Caco-2 (cell line): Measurements from ENCODE around the gene EXOC2. TPM values are rescaled to one million over a fixed set of nuclear protein-coding genes. Genes with fewer than 3 reads are reported as not detected.

Experiments
- BruUV-seq: library from RNA; stranded (reverse); fragments of 400-500 nt; replicated peaks from 2 replicates; lab custom pipeline; 2021; lab: Mats Ljungman, UMichigan
- CTCF ChIA-PET: fragments of 300-600 bp; sonication (Branson Sonifier 250); formaldehyde crosslinking; loops from one replicate; lab custom pipeline; 2022; ENCODE audit warnings: antibody characterized with exemption; lab: Charles Lee
- POLR2A ChIA-PET: fragments of 300-600 bp; sonication (Branson Sonifier 250); formaldehyde crosslinking; loops from one replicate; lab custom pipeline; 2022; ENCODE audit warnings: antibody characterized with exemption; lab: Charles Lee
- DNase-seq, 2 experiments: peaks; one replicate each; pipeline versions ENCODE4 v3.0.0 to v3.0.0-alpha.2; 2020 to 2022
- H3K27me3 ChIP-seq: replicated peaks from 2 replicates; pipeline ENCODE4 v1.6.0; 2011; ENCODE audit warnings: low read length; ENCODE audit not compliant: control insufficient read depth, insufficient read depth
- H3K36me3 ChIP-seq: 2 replicates; pipeline ENCODE4 v1.5.1; 2011; ENCODE audit warnings: low read length; ENCODE audit not compliant: control insufficient read depth, insufficient read depth
- H3K4me1 ChIP-seq: fragments of 250-450 bp; sonication (Bioruptor Pico); 2 replicates; pipeline ENCODE4 v1.5.1; 2020; ENCODE audit warnings: mild to moderate bottlenecking
- H3K4me3 ChIP-seq: 2 replicates; pipeline ENCODE4 v1.5.1; 2011; ENCODE audit warnings: low read depth, mild to moderate bottlenecking, control low read depth, low read length
- H3K9me3 ChIP-seq: fragments of 250-450 bp; sonication (Bioruptor Pico); 2 replicates; pipeline ENCODE4 v1.5.1; 2020; ENCODE audit warnings: mild to moderate bottlenecking, moderate library complexity
- H3K27ac Mint-ChIP-seq: one replicate; pipeline ENCODE4 v1.8.0; 2022; ENCODE audit warnings: mixed read lengths; ENCODE audit not compliant: unreplicated experiment
- H3K27me3 Mint-ChIP-seq: one replicate; pipeline ENCODE4 v1.8.0; 2022; ENCODE audit warnings: mixed read lengths; ENCODE audit not compliant: insufficient read depth, unreplicated experiment
- H3K36me3 Mint-ChIP-seq: one replicate; pipeline ENCODE4 v1.8.0; 2022; ENCODE audit warnings: mild to moderate bottlenecking, mixed read lengths; ENCODE audit not compliant: insufficient read depth, unreplicated experiment
- H3K4me1 Mint-ChIP-seq: one replicate; pipeline ENCODE4 v1.8.0; 2022; ENCODE audit warnings: low read depth, mixed read lengths; ENCODE audit not compliant: unreplicated experiment
- H3K4me3 Mint-ChIP-seq: one replicate; pipeline ENCODE4 v1.8.0; 2022; ENCODE audit warnings: mild to moderate bottlenecking, moderate library complexity, mixed read lengths; ENCODE audit not compliant: unreplicated experiment
- H3K9me3 Mint-ChIP-seq: one replicate; pipeline ENCODE4 v1.8.0; 2022; ENCODE audit warnings: mixed read lengths; ENCODE audit not compliant: unreplicated experiment
- CTCF ChIP-seq, 2 experiments: fragments of 200-600 bp in 1 of 2; IDR thresholded peaks; 1 replicate in 1 of 2; 2 replicates in 1 of 2; pipeline versions ENCODE4 v1.5.1 to v1.8.0; 2011 to 2022; ENCODE audit warnings: antibody characterized with exemption in 1 of 2, control low read depth in 1 of 2, inconsistent platforms in 1 of 2, low read depth in 1 of 2, low read length in 1 of 2, mild to moderate bottlenecking in 1 of 2, moderate library complexity in 1 of 2; ENCODE audit not compliant: insufficient read depth in 1 of 2, severe bottlenecking in 1 of 2, unreplicated experiment in 1 of 2
- intact Hi-C: fragments of 100-400 bp; cut with micrococcal nuclease; formaldehyde crosslinking; loops from one replicate; pipeline ENCODE4 v1.10.0; 2022; ENCODE audit not compliant: unreplicated experiment
- total RNA-seq: library from RNA; stranded (reverse); gene quantifications from 2 replicates; pipeline ENCODE4 v1.2.3, GENCODE V29; 2022

Gene EXOC2
- total RNA-seq, 1 experiment from 2014 or later = 21.4 TPM

- Mint-ChIP-seq H3K4me1 (no peaks in the 10 kb centered on the region), H3K36me3 (no peaks in the 10 kb centered on the region), H3K9me3 (no peaks in the 10 kb centered on the region), H3K27ac (no peak overlapping the region), H3K27me3 (no peaks in the 10 kb centered on the region), H3K4me3 (no peak overlapping the region)
- Histone ChIP-seq H3K4me3 (no peak overlapping the region), H3K36me3 (no peaks in the 10 kb centered on the region), H3K27me3 (no peaks in the 10 kb centered on the region), H3K4me1 (no peaks in the 10 kb centered on the region), H3K9me3 (no peaks in the 10 kb centered on the region)
- ChIA-PET CTCF (no interaction called here), POLR2A (no interaction called here)
- intact Hi-C loops = no loop called here
- no TSS peak for BruUV-seq
- no peak for TF ChIP-seq CTCF (IDR thresholded peaks at IDR 0.05; ENCODE audit: insufficient read depth in 1 of 2, low read depth in 1 of 2, low read length in 1 of 2, severe bottlenecking in 1 of 2, unreplicated experiment in 1 of 2)
- DNase-seq = no peak
Measured at GRCh38 chr6:489001-489400, 203.9 kb downstream of the EXOC2 start.

GRCh38 chr6:487956-488355 lies 205.0 kb downstream of the EXOC2 start:
- Histone ChIP-seq H3K36me3 (no peaks in the 10 kb centered on the region), H3K4me3 (no peak overlapping the region), H3K9me3 (no peaks in the 10 kb centered on the region), H3K27me3 (no peaks in the 10 kb centered on the region), H3K4me1 (no peaks in the 10 kb centered on the region)
- intact Hi-C loops = no loop called here
- no TSS peak for BruUV-seq
- POLR2A ChIA-PET = no interaction called here
- H3K36me3 Mint-ChIP-seq = no peaks in the 10 kb centered on the region
- no peak for DNase-seq
- H3K9me3 Mint-ChIP-seq = no peaks in the 10 kb centered on the region
- CTCF ChIA-PET = no interaction called here
- no peak for TF ChIP-seq CTCF (IDR thresholded peaks at IDR 0.05; ENCODE audit: insufficient read depth in 1 of 2, low read depth in 1 of 2, low read length in 1 of 2, severe bottlenecking in 1 of 2, unreplicated experiment in 1 of 2)
- no peak overlapping the region for H3K4me3 Mint-ChIP-seq
- no peaks in the 10 kb centered on the region for H3K27me3 Mint-ChIP-seq
- H3K4me1 Mint-ChIP-seq = no peaks in the 10 kb centered on the region
- no peak overlapping the region for H3K27ac Mint-ChIP-seq

- no peaks in the 10 kb centered on the region for H3K4me1 ChIP-seq
- Mint-ChIP-seq H3K36me3 (peaks cover 6% of the 10 kb centered on the region), H3K4me3 (no peak overlapping the region), H3K4me1 (no peaks in the 10 kb centered on the region), H3K27me3 (peaks cover 4% of the 10 kb centered on the region), H3K27ac (no peak overlapping the region), H3K9me3 (no peaks in the 10 kb centered on the region)
- CTCF ChIA-PET = no interaction called here
- TF ChIP-seq CTCF (IDR thresholded peaks at IDR 0.05; ENCODE audit: insufficient read depth in 1 of 2, low read depth in 1 of 2, low read length in 1 of 2, severe bottlenecking in 1 of 2, unreplicated experiment in 1 of 2) = no peak
- no TSS peak for BruUV-seq
- POLR2A ChIA-PET = no interaction called here
- H3K9me3 ChIP-seq = no peaks in the 10 kb centered on the region
- intact Hi-C loops = no loop called here
- H3K27me3 ChIP-seq = no peaks in the 10 kb centered on the region
- H3K4me3 ChIP-seq = no peak overlapping the region
- H3K36me3 ChIP-seq = no peaks in the 10 kb centered on the region
- no peak for DNase-seq
Measured at GRCh38 chr6:485655-486170, 207.2 kb downstream of the EXOC2 start.
